Calu3 (cell line): ENCODE measurements around the gene ALDH1L1. TPM values are rescaled to one million over a fixed set of nuclear protein-coding genes. Genes with fewer than 3 reads are reported as not detected.

ENCODE experiments used
- BruUV-seq: library from RNA; stranded (reverse); fragments of 400-500 nt; replicated peaks from 2 replicates; lab custom pipeline; 2021; lab: Mats Ljungman, UMichigan
- CTCF ChIA-PET: fragments of 300-600 bp; sonication (Branson Sonifier 250); formaldehyde crosslinking; loops from one replicate; lab custom pipeline; 2022; ENCODE audit warnings: antibody characterized with exemption; lab: Charles Lee
- DNase-seq: peaks from one replicate; pipeline ENCODE4 v3.0.0; 2022
- H3K27ac Mint-ChIP-seq: one replicate; pipeline ENCODE4 v1.8.0; 2022; ENCODE audit warnings: mixed read lengths; ENCODE audit not compliant: unreplicated experiment
- H3K27me3 Mint-ChIP-seq: one replicate; pipeline ENCODE4 v1.8.0; 2022; ENCODE audit warnings: mixed read lengths; ENCODE audit not compliant: unreplicated experiment
- H3K36me3 Mint-ChIP-seq: one replicate; pipeline ENCODE4 v1.8.0; 2022; ENCODE audit warnings: mild to moderate bottlenecking, moderate library complexity, mixed read lengths; ENCODE audit not compliant: insufficient read depth, unreplicated experiment
- H3K4me1 Mint-ChIP-seq: one replicate; pipeline ENCODE4 v1.8.0; 2022; ENCODE audit warnings: mild to moderate bottlenecking, low read depth, mixed read lengths; ENCODE audit not compliant: unreplicated experiment
- H3K4me3 Mint-ChIP-seq: one replicate; pipeline ENCODE4 v1.8.0; 2022; ENCODE audit warnings: mild to moderate bottlenecking, low read depth, moderate library complexity, mixed read lengths; ENCODE audit not compliant: unreplicated experiment
- H3K9me3 Mint-ChIP-seq: one replicate; pipeline ENCODE4 v1.8.0; 2022; ENCODE audit warnings: low read depth, mixed read lengths; ENCODE audit not compliant: unreplicated experiment
- CTCF ChIP-seq: fragments of 200-600 bp; IDR thresholded peaks from one replicate; pipeline ENCODE4 v1.8.0; 2022; ENCODE audit warnings: antibody characterized with exemption; ENCODE audit not compliant: unreplicated experiment
- intact Hi-C: fragments of 100-400 bp; cut with micrococcal nuclease; formaldehyde crosslinking; loops from one replicate; pipeline ENCODE4 v1.10.0; 2022; ENCODE audit not compliant: unreplicated experiment
- total RNA-seq: library from RNA; stranded (reverse); gene quantifications from 2 replicates; pipeline ENCODE4 v1.2.3, GENCODE V29; 2022

ALDH1L1 gene
- total RNA-seq, 1 experiment from 2014 or later: 4.4 TPM

- intact Hi-C loops: no loop called here
- no TSS peak for BruUV-seq
- no peaks in the 10 kb centered on the region for H3K36me3 Mint-ChIP-seq
These were observed 78.4 kb downstream of the ALDH1L1 start for GRCh38 chr3:126102011-126102410.

GRCh38 chr3:126101521-126101982, 78.8 kb downstream of the ALDH1L1 start:
- CTCF ChIA-PET: no interaction called here
- no peak for TF ChIP-seq CTCF
- H3K4me1 Mint-ChIP-seq: no peaks in the 10 kb centered on the region
- no peaks in the 10 kb centered on the region for H3K27me3 Mint-ChIP-seq
- BruUV-seq: no TSS peak
- peaks cover 8% of the 10 kb centered on the region for H3K9me3 Mint-ChIP-seq
- H3K27ac Mint-ChIP-seq: no peak overlapping the region
- DNase-seq: no peak
- no peaks in the 10 kb centered on the region for H3K36me3 Mint-ChIP-seq
- intact Hi-C loops: no loop called here
- H3K4me3 Mint-ChIP-seq: no peak overlapping the region

More at GRCh38 chr3:126102011-126102410, 78.4 kb downstream of the ALDH1L1 start:
- Mint-ChIP-seq H3K9me3 (peaks cover 4% of the 10 kb centered on the region), H3K27me3 (no peaks in the 10 kb centered on the region), H3K27ac (no peak overlapping the region), H3K4me3 (no peak overlapping the region), H3K4me1 (no peaks in the 10 kb centered on the region)
- CTCF ChIA-PET: interaction anchor here (0.5 kb wide), 1 partner anchor 266 kb away, joined by 5 read pairs; no protein-coding TSS in a partner anchor
- TF ChIP-seq CTCF: no peak
- DNase-seq: no peak

GRCh38 chr3:126100634-126101301, 79.6 kb downstream of the ALDH1L1 start:
- TF ChIP-seq CTCF: no peak
- Mint-ChIP-seq H3K27ac (no peak overlapping the region), H3K4me3 (no peak overlapping the region), H3K4me1 (no peaks in the 10 kb centered on the region), H3K9me3 (peaks cover 8% of the 10 kb centered on the region), H3K27me3 (no peaks in the 10 kb centered on the region), H3K36me3 (no peaks in the 10 kb centered on the region)
- DNase-seq: no peak
- no TSS peak for BruUV-seq
- CTCF ChIA-PET: interaction anchor here (0.6 kb wide), 1 partner anchor 16 kb away, joined by 3 read pairs; no protein-coding TSS in a partner anchor
- intact Hi-C loops: no loop called here

GRCh38 chr3:126100269-126100633, 80.1 kb downstream of the ALDH1L1 start:
- no peak overlapping the region for H3K27ac Mint-ChIP-seq
- H3K36me3 Mint-ChIP-seq: no peaks in the 10 kb centered on the region
- CTCF ChIA-PET: interaction anchor here (0.6 kb wide), 1 partner anchor 16 kb away, joined by 3 read pairs; no protein-coding TSS in a partner anchor
- no peak for DNase-seq
- no peak overlapping the region for H3K4me3 Mint-ChIP-seq
- intact Hi-C loops: no loop called here
- peaks cover 8% of the 10 kb centered on the region for H3K9me3 Mint-ChIP-seq
- no peaks in the 10 kb centered on the region for H3K4me1 Mint-ChIP-seq
- no peak for TF ChIP-seq CTCF
- H3K27me3 Mint-ChIP-seq: no peaks in the 10 kb centered on the region
- BruUV-seq: no TSS peak
